Fibroblast of lung (primary cell): ENCODE results near the gene BTBD16. TPM values are rescaled to one million over a fixed set of nuclear protein-coding genes. Genes with fewer than 3 reads are reported as not detected.

Experiments
- DNase-seq, 2 donors: peaks; one replicate each; pipeline versions ENCODE4 v3.0.0 to v3.0.0-alpha.2; 2010; ENCODE audit warnings: low read depth in 2 of 2
- H2AFZ ChIP-seq: 2 replicates; pipeline ENCODE4 v1.5.1; 2012; ENCODE audit warnings: low read length, control low read depth, inconsistent platforms
- H3K27ac ChIP-seq: 2 replicates; pipeline ENCODE4 v1.5.1; 2011; ENCODE audit warnings: low read length, control low read depth; ENCODE audit not compliant: insufficient read depth
- H3K27me3 ChIP-seq: 2 replicates; pipeline ENCODE4 v1.5.1; 2011; ENCODE audit warnings: mild to moderate bottlenecking, low read length; ENCODE audit not compliant: control insufficient read depth, insufficient read depth
- H3K36me3 ChIP-seq: 2 replicates; pipeline ENCODE4 v1.5.1; 2011; ENCODE audit warnings: low read length; ENCODE audit not compliant: control insufficient read depth, insufficient read depth
- H3K4me1 ChIP-seq: 2 replicates; pipeline ENCODE4 v1.5.1; 2011; ENCODE audit warnings: low read length; ENCODE audit not compliant: control insufficient read depth, insufficient read depth; ENCODE audit errors: extremely low read depth
- H3K4me2 ChIP-seq: 2 replicates; pipeline ENCODE4 v1.5.1; 2011; ENCODE audit warnings: low read length, control low read depth; ENCODE audit not compliant: insufficient read depth; ENCODE audit errors: extremely low read depth
- H3K4me3 ChIP-seq, 4 experiments: fragments of 200-600 bp in 1 of 4; sonication (generic) in 1 of 4; replicated peaks in 1 of 4; 2 replicates each; pipeline ENCODE4 v1.5.1; 2011 to 2016; ENCODE audit warnings: low read length in 4 of 4, low read depth in 3 of 4, mild to moderate bottlenecking in 3 of 4, control low read depth in 2 of 4, inconsistent platforms in 1 of 4, mixed read lengths in 1 of 4; ENCODE audit not compliant: insufficient read depth in 1 of 4; ENCODE audit errors: control extremely low read depth in 1 of 4
- H3K79me2 ChIP-seq: 2 replicates; pipeline ENCODE4 v1.5.1; 2012; ENCODE audit warnings: mild to moderate bottlenecking, low read length, inconsistent platforms; ENCODE audit not compliant: control insufficient read depth, insufficient read depth
- H3K9ac ChIP-seq: 2 replicates; pipeline ENCODE4 v1.5.1; 2011; ENCODE audit warnings: mild to moderate bottlenecking, low read length, control low read depth; ENCODE audit not compliant: insufficient read depth
- H3K9me3 ChIP-seq: 2 replicates; pipeline ENCODE4 v1.5.1; 2012; ENCODE audit warnings: low read depth, low read length; ENCODE audit not compliant: control insufficient read depth, insufficient read depth
- H4K20me1 ChIP-seq: 2 replicates; pipeline ENCODE4 v1.5.1; 2011; ENCODE audit warnings: low read length; ENCODE audit not compliant: control insufficient read depth, insufficient read depth; ENCODE audit errors: extremely low read depth
- CTCF ChIP-seq, 2 donors: IDR thresholded peaks in 1 of 2; conservative IDR thresholded peaks in 1 of 2; 1 replicate in 1 of 2; 2 replicates in 1 of 2; pipeline ENCODE4 v1.5.1; 2011 to 2012; ENCODE audit warnings: low read length in 2 of 2, control low read depth in 1 of 2, inconsistent platforms in 1 of 2, low read depth in 1 of 2, mild to moderate bottlenecking in 1 of 2
- EZH2 ChIP-seq: IDR thresholded peaks from 2 replicates; pipeline ENCODE4 v1.5.1; 2012; ENCODE audit warnings: low read length, control low read depth, mild to moderate bottlenecking; ENCODE audit errors: missing control alignments
- polyA plus RNA-seq, 2 donors: library from polyadenylated mRNA; depleted of rRNA in 1 of 2; stranded (reverse) in 1 of 2; unstranded in 1 of 2; fragments of >200 nt; gene quantifications; 2 replicates each; pipeline ENCODE4 v1.2.1, GENCODE V29; 2011 to 2012; ENCODE audit warnings: missing spikeins in 1 of 2
- total RNA-seq: library from RNA; depleted of rRNA; stranded (reverse); fragments of >200 nt; gene quantifications from 2 replicates; pipeline ENCODE4 v1.2.1, GENCODE V29; 2014

Gene BTBD16
- total and polyA plus RNA-seq, 2 donors (not counting 1 experiment from before 2014, with no cell fraction given): not detected

- no peak overlapping the region for H3K9ac ChIP-seq
- H3K4me1 ChIP-seq: peaks cover 7% of the 10 kb centered on the region
- DNase-seq: no peak
- no peak overlapping the region for H3K4me3 ChIP-seq
- H4K20me1 ChIP-seq: no peaks in the 10 kb centered on the region
- peak overlapping the region; percentile 10 for H2AFZ ChIP-seq
- TF ChIP-seq CTCF (conservative IDR thresholded peaks at IDR 0.05 in 1 of 2, IDR thresholded peaks at IDR 0.05 in 1 of 2; ENCODE audit: low read depth in 1 of 2, low read length in 2 of 2) (no peak), EZH2 (no peak)
- no peak overlapping the region for H3K27ac ChIP-seq
- H3K9me3 ChIP-seq: no peaks in the 10 kb centered on the region
- peaks cover 2% of the 10 kb centered on the region for H3K27me3 ChIP-seq
- no peaks in the 10 kb centered on the region for H3K36me3 ChIP-seq
- no peaks in the 10 kb centered on the region for H3K79me2 ChIP-seq
- H3K4me2 ChIP-seq: peak overlapping the region; percentile 3
These were observed 10.7 kb downstream of the BTBD16 start for GRCh38 chr10:122281751-122282150.

GRCh38 chr10:122282253-122282671, 11.2 kb downstream of the BTBD16 start:
- Histone ChIP-seq H3K4me1 (peaks cover 11% of the 10 kb centered on the region), H3K79me2 (no peaks in the 10 kb centered on the region), H3K9me3 (no peaks in the 10 kb centered on the region), H3K27ac (no peak overlapping the region), H2AFZ (peak overlapping the region; percentile 10), H3K9ac (no peak overlapping the region), H3K4me3 (no peak overlapping the region), H3K27me3 (peaks cover 2% of the 10 kb centered on the region), H4K20me1 (no peaks in the 10 kb centered on the region), H3K36me3 (no peaks in the 10 kb centered on the region), H3K4me2 (peak overlapping the region; percentile 3)
- peak; percentile 22 to 55 for DNase-seq
- TF ChIP-seq CTCF (conservative IDR thresholded peaks at IDR 0.05 in 1 of 2, IDR thresholded peaks at IDR 0.05 in 1 of 2; ENCODE audit: low read depth in 1 of 2, low read length in 2 of 2) (no peak), EZH2 (no peak)

- no peak overlapping the region for H3K9ac ChIP-seq
- peaks cover 2% of the 10 kb centered on the region for H3K27me3 ChIP-seq
- peaks cover 12% of the 10 kb centered on the region for H3K4me1 ChIP-seq
- H4K20me1 ChIP-seq: no peaks in the 10 kb centered on the region
- TF ChIP-seq EZH2 (no peak), CTCF (conservative IDR thresholded peaks at IDR 0.05 in 1 of 2, IDR thresholded peaks at IDR 0.05 in 1 of 2; ENCODE audit: low read depth in 1 of 2, low read length in 2 of 2) (no peak)
- no peak overlapping the region for H2AFZ ChIP-seq
- H3K4me2 ChIP-seq: no peak overlapping the region
- H3K4me3 ChIP-seq: no peak overlapping the region
- no peak overlapping the region for H3K27ac ChIP-seq
- no peaks in the 10 kb centered on the region for H3K36me3 ChIP-seq
- H3K9me3 ChIP-seq: no peaks in the 10 kb centered on the region
- DNase-seq: no peak
- no peaks in the 10 kb centered on the region for H3K79me2 ChIP-seq
These were observed 11.8 kb downstream of the BTBD16 start for GRCh38 chr10:122282909-122283308.
